Measurements from ENCODE around the gene DYNLRB2.

The DYNLRB2 gene

GRCh38 chr16:80556481-80556880 lies 15.7 kb downstream of the DYNLRB2 start:
- Histone ChIP-seq H3K36me3 (ENCODE audit: insufficient read depth, low read length) (no peaks in the 10 kb centered on the region), H3K9ac (ENCODE audit: low read depth, low read length) (no peak overlapping the region), H3K4me1 (ENCODE audit: insufficient read depth, low read length) (no peaks in the 10 kb centered on the region), H2AFZ (ENCODE audit: low read depth, low read length) (no peak overlapping the region), H3K9me3 (ENCODE audit: insufficient read depth, low read length, severe bottlenecking) (no peaks in the 10 kb centered on the region), H3K27ac (ENCODE audit: low read length) (no peak overlapping the region), H3K79me2 (ENCODE audit: insufficient read depth, low read length) (no peaks in the 10 kb centered on the region), H3K4me2 (ENCODE audit: insufficient read depth, low read length) (no peak overlapping the region), H3K27me3 (ENCODE audit: insufficient read depth, low read length, poor library complexity) (peaks cover 10% of the 10 kb centered on the region), H4K20me1 (ENCODE audit: insufficient read depth, low read length) (no peaks in the 10 kb centered on the region), H3K4me3 (ENCODE audit: low read depth in 1 of 2, low read length in 2 of 2) (no peak overlapping the region)
- TF ChIP-seq EZH2 (IDR thresholded peaks at IDR 0.05; ENCODE audit: borderline replicate concordance, low read depth, low read length, severe bottlenecking) (no peak), CTCF (IDR thresholded peaks at IDR 0.05; ENCODE audit: borderline replicate concordance, extremely low read depth, low read length, poor library complexity, severe bottlenecking) (no peak)
- ATAC-seq (ENCODE audit: insufficient read depth, low read depth) (no peak), DNase-seq (no peak)

GRCh38 chr16:80557037-80557436 lies 16.2 kb downstream of the DYNLRB2 start:
- TF ChIP-seq CTCF (IDR thresholded peaks at IDR 0.05; ENCODE audit: borderline replicate concordance, extremely low read depth, low read length, poor library complexity, severe bottlenecking) (no peak), EZH2 (IDR thresholded peaks at IDR 0.05; ENCODE audit: borderline replicate concordance, low read depth, low read length, severe bottlenecking) (no peak)
- Histone ChIP-seq H3K27ac (ENCODE audit: low read length) (no peak overlapping the region), H3K36me3 (ENCODE audit: insufficient read depth, low read length) (no peaks in the 10 kb centered on the region), H3K4me2 (ENCODE audit: insufficient read depth, low read length) (no peak overlapping the region), H3K9me3 (ENCODE audit: insufficient read depth, low read length, severe bottlenecking) (no peaks in the 10 kb centered on the region), H3K27me3 (ENCODE audit: insufficient read depth, low read length, poor library complexity) (peaks cover 6% of the 10 kb centered on the region), H4K20me1 (ENCODE audit: insufficient read depth, low read length) (no peaks in the 10 kb centered on the region), H3K4me3 (ENCODE audit: low read depth in 1 of 2, low read length in 2 of 2) (no peak overlapping the region), H3K79me2 (ENCODE audit: insufficient read depth, low read length) (no peaks in the 10 kb centered on the region), H3K4me1 (ENCODE audit: insufficient read depth, low read length) (no peaks in the 10 kb centered on the region), H3K9ac (ENCODE audit: low read depth, low read length) (no peak overlapping the region), H2AFZ (ENCODE audit: low read depth, low read length) (no peak overlapping the region)
- ATAC-seq (ENCODE audit: insufficient read depth, low read depth) (no peak), DNase-seq (no peak)

- Histone ChIP-seq H3K4me3 (ENCODE audit: low read depth in 1 of 2, low read length in 2 of 2) (no peak overlapping the region), H3K79me2 (ENCODE audit: insufficient read depth, low read length) (no peaks in the 10 kb centered on the region), H2AFZ (ENCODE audit: low read depth, low read length) (no peak overlapping the region), H3K27ac (ENCODE audit: low read length) (no peak overlapping the region), H3K36me3 (ENCODE audit: insufficient read depth, low read length) (no peaks in the 10 kb centered on the region), H4K20me1 (ENCODE audit: insufficient read depth, low read length) (no peaks in the 10 kb centered on the region), H3K9ac (ENCODE audit: low read depth, low read length) (no peak overlapping the region), H3K9me3 (ENCODE audit: insufficient read depth, low read length, severe bottlenecking) (no peaks in the 10 kb centered on the region), H3K4me2 (ENCODE audit: insufficient read depth, low read length) (no peak overlapping the region), H3K4me1 (ENCODE audit: insufficient read depth, low read length) (no peaks in the 10 kb centered on the region), H3K27me3 (ENCODE audit: insufficient read depth, low read length, poor library complexity) (peaks cover 7% of the 10 kb centered on the region)
- TF ChIP-seq CTCF (IDR thresholded peaks at IDR 0.05; ENCODE audit: borderline replicate concordance, extremely low read depth, low read length, poor library complexity, severe bottlenecking), result no peak
- TF ChIP-seq EZH2 (IDR thresholded peaks at IDR 0.05; ENCODE audit: borderline replicate concordance, low read depth, low read length, severe bottlenecking), result no peak
- no peak for ATAC-seq (ENCODE audit: insufficient read depth, low read depth)
- DNase-seq, result no peak
Measured at GRCh38 chr16:80559369-80559768, 18.6 kb downstream of the DYNLRB2 start.

GRCh38 chr16:80563066-80563465 lies 22.3 kb downstream of the DYNLRB2 start:
- H3K9me3 ChIP-seq (ENCODE audit: insufficient read depth, low read length, severe bottlenecking), result no peaks in the 10 kb centered on the region
- peaks cover 16% of the 10 kb centered on the region for H3K27me3 ChIP-seq (ENCODE audit: insufficient read depth, low read length, poor library complexity)
- H2AFZ ChIP-seq (ENCODE audit: low read depth, low read length), result no peak overlapping the region
- TF ChIP-seq CTCF (IDR thresholded peaks at IDR 0.05; ENCODE audit: borderline replicate concordance, extremely low read depth, low read length, poor library complexity, severe bottlenecking) (no peak), EZH2 (IDR thresholded peaks at IDR 0.05; ENCODE audit: borderline replicate concordance, low read depth, low read length, severe bottlenecking) (no peak)
- ATAC-seq (ENCODE audit: insufficient read depth, low read depth) (no peak), DNase-seq (no peak)
- no peak overlapping the region for H3K4me2 ChIP-seq (ENCODE audit: insufficient read depth, low read length)
- no peaks in the 10 kb centered on the region for H4K20me1 ChIP-seq (ENCODE audit: insufficient read depth, low read length)
- H3K9ac ChIP-seq (ENCODE audit: low read depth, low read length), result no peak overlapping the region
- H3K4me3 ChIP-seq (ENCODE audit: low read depth in 1 of 2, low read length in 2 of 2), result no peak overlapping the region
- H3K27ac ChIP-seq (ENCODE audit: low read length), result no peak overlapping the region
- no peaks in the 10 kb centered on the region for H3K4me1 ChIP-seq (ENCODE audit: insufficient read depth, low read length)
- H3K36me3 ChIP-seq (ENCODE audit: insufficient read depth, low read length), result no peaks in the 10 kb centered on the region
- no peaks in the 10 kb centered on the region for H3K79me2 ChIP-seq (ENCODE audit: insufficient read depth, low read length)

Data from DND-41 (cell line).